GM21576 (cell line): ENCODE measurements around the gene TSTD1.

Experiments
- ATAC-seq: cut with Tn5 transposase; IDR thresholded peaks from one replicate; pipeline ENCODE4 v1.9.1; 2021; ENCODE audit warnings: mild to moderate bottlenecking, moderate library complexity; ENCODE audit not compliant: unreplicated experiment

TSTD1 gene, protein sequence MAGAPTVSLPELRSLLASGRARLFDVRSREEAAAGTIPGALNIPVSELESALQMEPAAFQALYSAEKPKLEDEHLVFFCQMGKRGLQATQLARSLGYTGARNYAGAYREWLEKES

DNA sequence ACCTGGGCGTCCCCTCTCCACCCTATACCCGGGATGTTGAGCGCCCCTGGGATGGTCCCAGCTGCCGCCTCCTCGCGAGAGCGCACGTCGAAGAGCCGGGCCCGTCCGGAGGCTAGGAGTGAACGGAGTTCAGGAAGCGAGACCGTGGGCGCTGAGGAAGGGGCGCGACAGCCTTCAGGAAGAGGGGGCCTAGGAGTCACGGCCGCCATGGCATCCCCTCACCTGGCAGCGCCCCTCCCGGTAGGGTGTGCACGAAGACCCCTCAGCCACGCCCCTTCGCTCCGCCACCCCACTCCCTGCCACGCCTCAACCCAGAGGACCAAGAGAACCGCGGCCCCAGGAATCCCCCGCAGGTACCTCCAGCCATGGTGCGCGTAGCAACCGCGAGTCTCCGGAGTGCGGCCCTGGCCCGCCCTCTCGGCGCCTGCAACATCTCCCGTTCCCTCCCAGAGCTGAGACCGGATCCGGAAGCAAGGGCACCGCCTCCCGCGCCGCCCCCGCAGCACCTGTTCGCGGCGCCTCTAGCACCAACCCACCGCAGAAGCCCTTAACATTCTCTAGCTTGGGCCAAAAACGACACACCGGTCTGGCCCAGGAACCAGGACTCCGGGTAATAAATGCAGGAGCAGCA is at the start of gene TSTD1:
TSS of gene TSTD1 (minus strand) at position 442 of the 631 bp plus-strand sequence. CDS start at position 367, 75 bp downstream.
- ATAC-seq, result peak; percentile 77

DNA sequence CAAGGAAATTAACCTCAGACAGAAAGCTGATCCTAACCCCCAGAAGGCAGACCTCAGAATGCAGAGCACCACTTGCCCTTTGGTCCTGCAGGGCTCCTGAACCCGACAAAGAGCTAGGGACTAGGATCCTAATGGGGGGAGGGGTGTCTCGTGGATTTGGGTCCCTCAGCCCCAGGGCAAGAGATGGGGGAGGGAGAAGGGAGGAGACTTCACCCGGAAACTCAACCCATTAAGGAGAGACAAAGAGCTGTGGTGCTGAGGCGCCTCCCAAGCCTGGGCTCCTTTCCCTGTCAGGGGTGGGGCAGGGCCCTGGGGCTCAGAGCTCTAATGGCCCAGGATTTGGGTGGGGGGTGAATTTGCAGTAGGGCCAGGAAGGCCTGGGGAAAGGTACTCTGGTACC is 47.7 kb upstream of the TSTD1 start:
- ATAC-seq, result no peak

DNA sequence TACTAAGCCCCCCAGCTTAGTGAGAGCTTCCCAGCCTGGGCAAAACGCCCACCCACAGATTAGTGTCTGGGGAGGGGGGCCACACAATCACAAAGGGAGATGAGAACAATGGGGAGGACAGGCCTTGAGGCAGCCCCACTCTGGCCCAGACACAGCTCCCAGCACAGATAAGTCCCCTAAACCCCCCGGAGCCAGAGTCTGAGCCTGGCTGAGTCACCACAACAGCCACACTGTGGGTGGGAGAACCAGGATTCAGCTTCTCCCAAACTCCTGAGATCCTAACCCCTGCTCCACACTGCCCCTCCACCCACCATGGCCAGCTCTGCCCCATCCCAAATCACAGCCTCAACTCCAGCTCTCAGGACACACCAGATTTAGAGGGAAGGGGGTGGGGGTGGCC is 46.4 kb upstream of the TSTD1 start:
- ATAC-seq, result no peak

DNA sequence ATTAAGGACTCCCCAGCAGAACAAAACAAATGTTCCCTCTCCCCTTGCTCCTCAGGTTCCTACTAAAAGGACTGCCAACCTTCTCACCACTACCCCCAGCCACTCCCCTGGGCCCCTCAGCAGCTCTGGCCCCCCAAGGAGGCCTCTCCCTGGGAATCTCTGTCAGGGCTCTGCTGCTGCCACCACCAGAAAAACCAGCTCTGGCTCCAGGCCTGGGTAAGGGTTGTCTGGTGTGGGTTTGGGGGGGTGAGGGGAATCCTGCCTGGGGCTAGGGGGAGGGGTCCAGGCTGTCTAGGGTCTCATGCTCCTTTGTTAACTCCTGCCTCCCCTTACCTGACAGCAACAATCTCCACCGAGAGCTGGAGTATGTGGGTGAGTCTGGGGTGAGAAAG is 45.8 kb upstream of the TSTD1 start:
- no peak for ATAC-seq

DNA sequence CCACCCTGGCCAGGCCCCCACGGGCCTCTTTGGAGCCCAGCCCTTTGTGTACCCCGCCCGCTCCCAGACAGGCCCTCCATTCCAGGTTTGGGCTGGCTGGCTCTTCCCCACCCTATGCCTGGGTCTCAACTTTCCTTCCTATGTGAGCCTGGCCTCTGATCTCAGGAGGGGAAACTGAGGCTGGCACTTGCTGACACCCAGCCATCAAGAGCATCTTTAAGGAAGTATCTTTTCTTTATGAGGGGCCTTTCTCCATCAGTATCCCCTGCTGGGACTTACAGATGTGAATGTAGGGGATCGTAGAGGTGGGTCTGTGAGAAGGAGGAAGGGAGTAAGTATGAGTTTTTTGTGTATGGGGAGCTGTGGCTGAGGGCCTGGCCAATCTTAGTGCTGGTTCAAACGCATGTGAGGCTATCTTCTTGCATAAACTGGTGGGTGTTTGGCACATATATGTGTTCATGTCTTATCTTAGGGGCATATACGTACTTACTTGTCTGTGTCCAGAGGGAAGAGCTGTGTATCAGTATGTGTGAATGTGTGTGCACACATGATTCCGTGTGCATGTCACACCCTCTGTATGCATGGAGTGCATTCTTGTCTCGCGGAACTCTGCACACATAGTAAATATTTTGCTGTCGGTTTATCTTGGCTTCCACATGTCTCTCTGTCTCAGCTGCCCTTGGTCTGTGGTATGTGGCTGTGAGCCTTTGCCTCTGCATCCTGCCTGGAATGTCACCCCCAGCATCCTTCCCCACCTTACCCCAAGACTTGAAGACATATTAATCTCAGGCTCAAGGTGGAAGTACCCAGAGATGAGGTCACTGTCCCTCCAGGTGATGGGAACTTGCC is 45.2 kb upstream of the TSTD1 start:
- no peak for ATAC-seq

DNA sequence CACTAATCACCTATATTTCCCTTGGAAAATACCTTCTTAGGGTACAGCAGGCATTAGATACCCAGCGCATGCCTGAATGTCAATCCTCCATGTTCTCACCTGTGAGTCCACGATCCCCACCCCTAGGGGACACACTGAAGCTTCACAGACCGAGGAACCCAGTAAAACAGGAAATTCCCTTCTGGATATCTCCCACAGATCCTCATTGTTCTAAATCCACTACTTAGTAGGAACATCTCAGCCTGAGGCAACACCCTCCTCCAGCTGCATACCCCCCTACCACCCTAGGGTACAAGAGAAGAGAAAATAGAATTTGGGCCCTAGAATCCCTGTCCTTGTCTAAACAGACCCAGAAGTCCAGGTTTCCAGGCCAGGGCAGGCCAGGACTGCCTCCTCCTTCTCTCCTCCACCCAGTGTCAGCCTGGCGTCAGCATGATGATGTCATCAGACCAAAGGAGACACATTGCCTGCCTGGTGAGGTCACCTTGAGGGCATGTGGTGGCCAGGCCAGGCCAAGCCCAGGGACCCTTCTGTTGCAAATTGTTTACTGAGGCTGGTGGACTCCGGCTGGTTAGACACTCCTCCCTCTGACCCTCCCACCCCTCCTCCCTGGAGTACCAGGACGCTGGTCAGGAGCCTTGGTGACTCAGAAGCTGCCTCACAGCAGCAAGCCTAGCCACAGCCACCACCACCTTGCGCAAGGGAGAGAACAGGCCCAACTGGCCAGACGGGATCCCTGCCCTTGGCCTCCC is 44.4 kb upstream of the TSTD1 start:
- ATAC-seq, result no peak

DNA sequence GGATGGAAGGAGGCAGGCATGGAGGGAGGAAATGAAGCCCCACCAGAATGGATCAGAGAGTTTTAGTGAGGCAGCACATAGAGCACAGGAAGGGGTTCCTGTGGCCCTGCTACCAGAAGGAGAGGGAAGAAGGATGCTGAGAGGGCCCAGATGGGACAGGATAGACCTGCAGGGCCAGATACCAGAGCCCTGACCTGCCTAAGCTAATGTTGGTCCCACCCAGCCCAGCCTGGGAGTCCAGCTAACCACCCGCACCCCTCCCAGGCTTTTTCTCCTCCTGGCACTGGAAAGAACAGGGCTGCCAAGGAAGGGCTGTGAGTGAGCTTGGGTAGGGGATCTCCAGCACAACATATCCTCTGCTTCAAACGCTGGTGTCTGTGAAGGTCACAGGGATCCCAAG is 43.7 kb upstream of the TSTD1 start:
- ATAC-seq, result no peak

DNA sequence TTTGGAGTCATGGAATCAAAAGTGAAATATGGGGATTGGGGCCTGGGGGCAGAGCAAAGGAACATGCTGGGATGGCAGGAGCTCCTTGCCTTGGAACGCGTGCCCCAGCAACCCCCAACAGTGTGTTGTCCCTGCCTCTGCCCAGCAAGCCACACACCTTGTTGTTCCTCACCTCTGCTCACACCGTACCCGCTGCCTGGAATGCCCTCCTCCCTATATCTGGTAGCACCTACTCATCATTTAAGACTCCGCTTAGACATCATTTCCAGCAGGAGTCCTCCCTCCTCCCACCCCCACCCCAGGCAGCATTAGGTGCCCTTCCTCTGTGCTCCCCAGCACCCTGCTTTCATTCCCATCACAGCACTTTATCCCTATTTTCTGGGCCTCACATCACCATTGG is 42.8 kb upstream of the TSTD1 start:
- no peak for ATAC-seq

DNA sequence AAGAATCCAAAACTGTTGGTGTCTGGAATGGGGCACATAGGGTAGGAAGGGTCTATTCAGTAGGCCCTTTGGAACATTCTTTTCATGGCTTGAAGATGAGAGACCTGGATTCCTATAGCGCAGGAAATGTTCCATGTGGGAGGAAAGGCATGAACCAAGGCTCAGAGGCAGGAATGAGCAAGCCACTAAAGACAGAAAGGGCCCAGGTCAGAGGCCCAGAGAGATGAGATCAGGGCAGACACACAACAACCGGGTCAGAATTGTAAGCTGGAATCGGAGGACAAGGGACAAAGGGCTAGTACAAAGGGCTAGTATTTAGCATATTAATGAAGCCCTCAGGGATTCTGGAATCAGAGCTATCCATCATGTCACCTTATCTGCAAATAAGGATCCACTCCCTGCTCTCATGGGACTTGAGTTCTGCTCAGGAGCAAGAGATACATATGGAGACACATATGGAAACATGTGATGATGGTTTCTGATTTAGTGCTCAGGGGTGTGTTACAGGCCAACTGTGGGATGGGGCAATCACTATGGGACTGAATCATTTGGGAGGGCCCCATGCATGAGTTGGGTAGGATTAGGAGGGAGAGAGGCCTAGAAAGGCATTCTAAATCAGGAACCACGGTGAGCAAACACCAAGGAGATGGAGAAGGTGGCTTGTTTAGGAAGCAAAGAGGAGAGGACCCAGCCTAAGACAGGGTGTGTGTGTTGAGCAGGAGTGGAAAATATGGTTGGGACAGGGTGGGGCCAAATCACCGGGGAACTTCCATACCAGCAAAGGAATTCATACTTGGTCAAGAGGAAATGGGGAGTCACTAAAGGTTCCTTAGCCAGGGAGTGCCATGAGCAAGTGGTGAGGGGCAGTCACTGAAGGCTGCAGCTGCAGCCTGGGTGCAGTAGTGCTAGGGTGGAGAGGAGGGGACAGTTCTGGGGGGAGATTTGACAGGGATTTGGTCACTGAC is 42.0 kb upstream of the TSTD1 start:
- no peak for ATAC-seq

DNA sequence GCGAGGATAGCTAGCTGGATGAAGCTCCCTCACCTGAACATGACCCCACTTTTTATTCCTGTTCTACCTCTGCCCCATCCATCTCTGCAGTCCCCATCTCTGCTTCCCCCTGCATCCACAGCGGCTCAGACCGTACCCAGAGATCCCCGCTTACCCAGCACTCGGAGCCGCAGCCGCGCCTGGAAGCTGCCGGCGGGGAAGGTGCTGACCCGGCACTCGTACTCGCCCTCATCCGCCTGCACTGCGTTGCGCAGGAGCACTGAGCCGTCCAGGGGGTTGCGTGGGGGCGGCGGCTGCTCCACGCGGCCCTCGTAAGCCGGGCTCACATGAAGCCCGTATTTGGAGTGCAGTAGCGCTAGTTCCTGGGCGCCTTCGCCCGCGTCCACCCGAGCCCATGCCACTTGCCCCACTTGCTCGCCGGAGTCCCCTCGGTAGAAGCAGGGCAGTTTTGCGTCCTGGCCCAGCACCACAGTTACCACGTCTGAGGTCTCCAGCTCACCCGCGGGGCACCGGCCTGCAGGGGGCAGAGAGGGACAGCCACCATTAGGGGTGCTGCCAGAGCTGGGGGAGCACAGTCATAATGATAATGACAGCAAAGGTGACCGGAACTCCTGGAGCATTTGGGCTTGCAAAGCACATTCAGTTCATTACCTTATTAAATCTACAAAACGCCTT is 40.8 kb upstream of the TSTD1 start:
- no peak for ATAC-seq

DNA sequence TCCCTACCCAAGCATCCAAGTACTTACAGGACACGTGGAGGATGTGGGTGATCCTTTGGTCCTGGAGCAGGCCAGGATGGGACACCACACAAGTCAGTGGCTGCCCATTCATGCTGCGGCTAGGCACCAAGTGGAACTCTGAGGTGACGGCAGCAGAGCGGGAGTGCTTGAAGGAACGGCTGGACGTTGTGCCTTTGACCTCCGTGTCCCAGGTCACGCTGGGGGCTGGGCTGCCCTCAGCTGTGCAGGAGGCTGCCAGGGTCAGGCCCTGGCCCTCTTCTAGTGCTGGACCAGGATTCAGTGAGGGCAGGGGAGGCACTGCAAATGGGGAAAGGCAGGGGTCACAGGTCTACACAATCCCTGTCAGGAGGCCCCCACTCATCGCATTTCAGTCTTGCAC is 38.7 kb upstream of the TSTD1 start:
- ATAC-seq, result no peak

DNA sequence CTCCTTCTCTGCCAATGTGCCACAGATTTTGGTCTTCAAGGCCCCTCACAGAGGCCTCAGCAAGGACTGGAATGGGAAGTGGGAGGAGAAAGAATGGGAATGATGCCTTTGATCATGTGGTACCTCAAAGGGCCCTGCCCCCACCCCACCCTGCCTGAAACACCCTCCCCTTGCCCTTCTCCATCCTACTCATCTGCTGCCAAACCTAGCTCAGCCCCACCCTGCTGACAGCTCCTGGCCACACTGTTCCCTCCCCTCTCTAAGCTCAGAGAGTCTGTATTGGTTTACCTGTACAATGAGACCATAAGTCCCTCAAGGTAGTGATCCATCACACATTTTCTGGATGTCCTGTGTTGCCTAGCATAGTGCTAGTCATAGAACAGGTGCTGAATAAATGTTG is 37.6 kb upstream of the TSTD1 start:
- no peak for ATAC-seq

DNA sequence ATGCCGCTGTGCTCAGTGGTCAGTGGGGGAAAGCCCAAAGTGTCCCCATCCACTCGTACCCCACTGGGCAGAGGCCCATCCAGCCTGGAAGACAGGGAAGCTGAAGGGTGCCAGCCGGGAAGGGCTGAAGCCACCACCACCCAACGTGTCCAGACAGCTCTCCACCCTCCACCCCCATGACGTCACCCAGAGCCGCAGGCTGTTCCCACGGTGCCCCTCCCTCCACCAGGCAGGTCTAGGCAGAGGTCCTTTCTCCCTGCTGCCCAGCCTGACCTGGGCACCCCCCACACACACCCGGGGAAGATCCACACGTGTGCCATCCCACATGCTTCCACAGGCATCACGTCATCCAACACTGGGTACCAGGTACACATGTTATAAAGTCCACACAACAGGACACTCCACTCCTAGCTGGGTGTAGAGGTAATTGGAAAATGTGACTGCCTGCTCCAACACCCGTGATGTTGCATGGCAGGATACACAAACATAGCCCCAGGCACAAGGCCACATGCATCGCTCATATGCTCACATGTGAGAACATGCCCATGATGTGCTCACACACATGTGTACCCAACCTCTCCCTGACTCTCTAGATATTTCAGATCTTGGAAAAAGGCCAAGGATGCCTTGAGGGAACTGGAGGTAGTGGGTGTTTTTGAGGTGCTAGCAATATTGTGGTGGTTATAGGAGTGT is 36.1 kb upstream of the TSTD1 start:
- ATAC-seq, result no peak

DNA sequence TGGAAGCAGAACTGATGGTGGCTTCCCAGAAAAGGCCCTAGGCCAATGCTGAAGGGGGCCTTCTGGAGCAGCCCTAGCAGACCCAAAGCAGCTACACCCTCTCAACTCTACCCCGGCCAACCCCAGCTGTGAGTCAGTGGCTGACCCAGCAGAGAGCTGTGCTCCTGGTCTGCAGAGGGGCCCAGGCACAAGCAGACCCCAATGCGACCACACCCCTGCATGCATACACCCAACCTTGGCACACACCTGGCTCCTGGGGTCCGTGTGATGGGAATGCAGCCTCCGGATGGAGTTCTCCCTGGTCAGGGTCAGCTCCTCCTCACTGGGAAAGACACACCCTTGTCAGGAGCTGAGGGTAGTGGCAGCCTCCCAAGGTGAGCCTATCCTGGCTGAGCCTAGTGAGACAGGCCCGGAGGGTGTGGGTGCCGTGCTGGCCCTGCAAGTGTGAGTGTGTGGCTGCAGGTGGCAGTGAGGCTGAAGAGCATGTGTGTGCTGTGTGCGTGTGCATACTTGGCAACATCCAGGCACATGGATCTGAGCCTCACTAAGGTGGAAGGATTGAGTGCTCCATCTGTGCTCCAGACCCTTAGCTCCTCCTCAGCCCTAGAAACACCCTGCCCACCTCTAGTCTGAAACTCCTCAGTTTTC is 34.8 kb upstream of the TSTD1 start:
- ATAC-seq, result no peak

DNA sequence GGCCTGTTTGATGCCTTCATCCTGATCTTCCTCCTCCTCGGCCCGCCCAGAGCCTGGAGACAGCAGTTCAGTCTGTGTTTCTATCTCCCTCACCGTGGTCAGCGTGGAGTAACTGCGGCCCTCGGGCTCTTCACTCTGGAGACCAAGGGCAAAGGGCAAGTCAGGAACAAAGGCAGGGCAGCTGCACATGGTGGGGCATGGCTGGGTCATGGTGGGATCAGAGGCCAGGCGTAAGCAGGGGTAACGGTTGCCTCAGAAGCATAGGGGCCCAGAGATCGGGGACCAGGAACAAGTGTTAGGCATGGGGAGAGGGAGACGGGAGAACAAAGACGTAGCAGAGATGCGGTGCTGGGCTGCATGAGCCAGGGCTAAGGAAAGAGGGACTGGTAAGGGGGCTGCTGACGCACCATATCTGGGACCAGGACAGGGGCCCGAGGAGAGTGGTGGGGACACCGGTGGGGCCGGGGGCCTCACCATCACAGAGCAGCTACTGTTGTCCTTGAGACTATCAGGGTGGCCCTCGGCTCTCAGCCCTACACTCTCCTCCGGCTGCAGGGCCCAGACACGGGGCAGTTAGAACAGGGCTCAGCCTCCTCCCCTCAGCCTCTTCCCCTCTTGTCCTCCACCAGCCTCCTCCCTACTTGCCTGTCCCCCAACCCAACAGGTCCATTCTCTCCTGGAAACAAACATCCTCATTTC is 34.1 kb upstream of the TSTD1 start:
- no peak for ATAC-seq

DNA sequence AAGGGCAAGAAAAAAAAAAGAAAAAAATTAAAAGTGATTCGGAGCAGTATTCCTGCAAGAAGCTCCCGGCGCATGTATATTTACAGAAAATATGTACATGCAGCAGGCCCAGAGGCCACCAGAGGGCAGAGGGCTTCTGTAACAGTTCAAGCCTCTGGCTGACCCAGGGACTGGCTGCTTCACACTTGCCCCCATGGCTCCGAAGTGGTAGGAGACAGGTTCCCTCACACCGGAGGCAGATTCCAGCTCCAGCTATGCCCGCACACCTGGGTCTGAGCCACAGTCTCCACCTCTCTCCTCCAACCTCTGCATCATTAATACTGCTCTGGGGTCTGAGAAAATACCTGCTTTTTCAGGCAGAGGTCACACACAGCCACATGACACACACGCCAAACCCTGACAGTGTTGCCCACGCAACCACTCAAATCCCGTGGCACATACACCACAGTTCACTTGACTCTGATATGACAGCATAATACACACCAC is 33.2 kb upstream of the TSTD1 start:
- ATAC-seq, result no peak

DNA sequence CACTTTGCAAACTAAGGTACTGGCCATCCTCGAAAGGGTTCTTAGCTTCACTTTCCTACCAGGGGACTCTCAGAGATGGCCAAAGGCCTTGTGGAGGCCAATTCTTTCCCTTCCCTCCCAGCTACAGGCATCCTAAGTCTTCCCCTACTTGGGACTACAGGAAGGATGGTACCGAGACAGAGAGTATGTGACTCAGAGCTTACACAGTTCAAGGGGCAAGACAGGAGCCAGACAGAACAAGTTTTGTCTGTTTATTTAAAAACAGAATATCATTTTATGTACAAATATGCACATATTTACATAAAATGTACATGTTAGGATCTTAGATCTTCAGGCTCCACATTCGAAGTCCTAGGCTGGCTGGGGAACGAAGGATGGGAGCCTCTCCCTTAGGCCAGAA is 32.0 kb upstream of the TSTD1 start:
- no peak for ATAC-seq

DNA sequence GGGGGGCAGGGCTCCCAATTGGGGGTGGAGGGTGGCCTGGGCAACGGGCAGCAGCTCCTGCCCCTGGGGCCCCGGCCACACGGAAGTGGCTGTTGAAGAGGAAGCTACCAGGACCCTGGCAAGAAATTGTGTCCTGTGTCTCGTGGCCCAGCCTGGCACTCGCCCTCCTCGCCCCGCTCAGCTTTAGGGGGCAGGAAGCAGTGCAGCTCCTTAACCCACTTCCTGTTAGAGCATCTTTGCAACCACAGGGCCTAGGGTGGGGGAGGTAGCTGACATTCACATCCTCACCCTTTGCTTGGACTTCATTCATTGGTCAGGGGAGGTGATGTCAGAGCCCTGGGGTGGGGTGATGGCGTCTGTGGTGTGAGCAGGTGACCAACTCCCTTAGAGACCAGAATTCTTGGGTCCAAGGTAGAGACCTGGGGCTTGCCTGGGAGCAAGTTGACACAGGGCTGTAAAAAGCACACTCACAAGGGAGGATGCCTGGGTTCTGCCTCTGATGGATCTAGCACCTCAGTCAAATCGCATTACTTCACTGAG is 31.0 kb upstream of the TSTD1 start, which contains the start of gene ARHGAP30:
TSS of gene ARHGAP30 (minus strand) at position 161 of the 540 bp plus-strand sequence. CDS start 267 bp downstream, outside the sequence.
- ATAC-seq, result peak; percentile 76
